Neutrophil (primary cell): Measurements from ENCODE around the gene APC.

Experiments
- H3K27ac ChIP-seq: fragments of 200-600 bp; sonication (generic); 2 replicates; pipeline ENCODE4 v1.5.1; 2016; ENCODE audit warnings: mild to moderate bottlenecking, moderate library complexity
- H3K27me3 ChIP-seq: fragments of 200-600 bp; sonication (generic); 2 replicates; pipeline ENCODE4 v1.6.0; 2016; ENCODE audit warnings: mild to moderate bottlenecking
- H3K36me3 ChIP-seq: fragments of 200-600 bp; sonication (generic); 2 replicates; pipeline ENCODE4 v1.5.1; 2017
- H3K4me1 ChIP-seq, 2 experiments: fragments of 200-600 bp in 1 of 2; sonication (generic) in 1 of 2; 1 replicate in 1 of 2; 2 replicates in 1 of 2; pipeline versions ENCODE4 v1.5.1 to v1.6.1; 2013 to 2016; ENCODE audit warnings: low read depth in 1 of 2, low read length in 1 of 2, mild to moderate bottlenecking in 1 of 2, moderate library complexity in 1 of 2; ENCODE audit not compliant: control insufficient read depth in 1 of 2, insufficient read depth in 1 of 2
- H3K4me3 ChIP-seq, 2 experiments: fragments of 200-600 bp in 1 of 2; sonication (generic) in 1 of 2; 1 replicate in 1 of 2; 2 replicates in 1 of 2; pipeline ENCODE4 v1.5.1; 2013 to 2016; ENCODE audit warnings: low read depth in 1 of 2, low read length in 1 of 2, mild to moderate bottlenecking in 1 of 2, moderate library complexity in 1 of 2
- H3K9me3 ChIP-seq: fragments of 200-600 bp; sonication (generic); 2 replicates; pipeline ENCODE4 v1.5.1; 2016
- CTCF ChIP-seq: fragments of 200-600 bp; sonication (generic); IDR thresholded peaks from 2 replicates; pipeline ENCODE4 v1.5.1; 2016; ENCODE audit warnings: antibody characterized with exemption

APC gene

DNA sequence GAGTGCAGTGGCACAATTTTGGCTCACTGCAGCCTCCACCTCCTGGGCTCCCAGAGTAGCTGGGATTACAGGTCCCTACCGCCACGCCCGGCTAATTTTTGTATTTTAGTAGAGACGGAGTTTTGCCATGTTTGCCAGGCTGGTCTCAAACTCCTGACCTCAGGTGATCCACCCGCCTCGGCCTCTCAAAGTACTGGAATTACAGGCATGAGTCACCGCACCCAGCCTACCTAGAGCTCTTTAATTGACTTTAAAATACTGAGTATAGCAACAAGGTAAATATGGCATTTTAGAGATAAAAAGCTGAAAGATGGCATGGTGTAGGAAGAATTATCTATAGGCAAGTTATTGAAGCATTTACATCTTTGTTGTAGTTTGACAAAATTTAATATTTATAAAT lies 21.0 kb downstream of the APC start:
- H3K27ac ChIP-seq: no peak overlapping the region
- H3K9me3 ChIP-seq: no peaks in the 10 kb centered on the region
- TF ChIP-seq CTCF: no peak
- H3K4me3 ChIP-seq: no peak overlapping the region
- peaks cover 40% of the 10 kb centered on the region for H3K36me3 ChIP-seq
- no peaks in the 10 kb centered on the region for H3K4me1 ChIP-seq
- H3K27me3 ChIP-seq: no peaks in the 10 kb centered on the region

GRCh38 chr5:112762113-112762810 lies 24.6 kb downstream of the APC start:
- H3K9me3 ChIP-seq: no peaks in the 10 kb centered on the region
- no peak overlapping the region for H3K27ac ChIP-seq
- H3K4me3 ChIP-seq: no peak overlapping the region
- no peak for TF ChIP-seq CTCF
- no peaks in the 10 kb centered on the region for H3K27me3 ChIP-seq
- no peaks in the 10 kb centered on the region for H3K4me1 ChIP-seq
- peaks cover 39% of the 10 kb centered on the region for H3K36me3 ChIP-seq

DNA sequence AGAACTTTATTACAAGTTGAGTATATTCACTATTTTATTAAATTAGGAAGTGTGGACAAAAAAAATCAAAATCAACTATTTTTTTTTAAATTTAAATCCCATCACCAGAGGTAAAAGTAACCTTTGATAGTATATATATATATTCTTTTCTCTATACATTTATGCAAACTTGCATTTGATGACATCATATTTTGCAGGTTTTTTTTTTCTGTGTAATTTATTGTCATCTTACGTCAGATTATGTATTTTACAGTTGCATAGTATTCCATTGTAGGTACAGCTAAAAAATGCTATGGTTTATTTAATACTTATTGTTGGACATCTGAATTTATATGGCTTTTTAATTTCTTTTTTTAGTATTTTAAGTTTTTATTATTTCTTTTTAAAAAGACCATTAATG lies 25.5 kb downstream of the APC start:
- H3K4me1 ChIP-seq: no peaks in the 10 kb centered on the region
- no peak overlapping the region for H3K27ac ChIP-seq
- no peaks in the 10 kb centered on the region for H3K9me3 ChIP-seq
- no peaks in the 10 kb centered on the region for H3K27me3 ChIP-seq
- peaks cover 45% of the 10 kb centered on the region for H3K36me3 ChIP-seq
- H3K4me3 ChIP-seq: no peak overlapping the region
- TF ChIP-seq CTCF: no peak

- Histone ChIP-seq H3K4me3 (no peak overlapping the region), H3K27me3 (no peaks in the 10 kb centered on the region), H3K4me1 (no peaks in the 10 kb centered on the region), H3K36me3 (peaks cover 84% of the 10 kb centered on the region), H3K9me3 (no peaks in the 10 kb centered on the region), H3K27ac (no peak overlapping the region)
- TF ChIP-seq CTCF: no peak
Measured at GRCh38 chr5:112772124-112772523, 34.4 kb downstream of the APC start.

DNA sequence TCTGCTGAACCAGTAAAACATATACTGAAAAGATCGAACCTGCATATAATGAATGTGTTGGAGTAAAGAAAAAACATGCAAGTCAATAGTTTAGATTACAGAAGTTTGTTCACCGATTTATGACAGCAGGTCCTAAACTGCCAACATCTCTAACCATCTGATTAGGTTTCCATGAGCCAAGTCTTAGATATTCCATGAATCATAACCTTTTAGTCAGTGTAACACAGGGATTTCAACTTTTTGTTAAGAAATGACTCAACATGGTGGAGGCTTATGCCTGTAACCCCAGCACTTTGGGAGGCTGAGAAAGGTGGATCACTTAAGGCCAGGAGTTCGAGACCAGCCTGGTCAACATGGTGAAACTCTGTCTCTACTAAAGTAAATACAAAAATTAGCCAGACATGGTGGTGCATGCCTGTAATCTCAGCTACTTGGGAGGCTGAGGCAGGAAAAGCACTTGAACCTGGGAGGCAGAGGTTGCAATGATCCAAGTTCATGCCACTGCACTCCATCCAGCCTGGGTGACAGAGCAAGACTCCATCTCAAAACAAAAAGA lies 38.7 kb downstream of the APC start:
- Histone ChIP-seq H3K27ac (no peak overlapping the region), H3K36me3 (peaks cover 80% of the 10 kb centered on the region), H3K4me3 (no peak overlapping the region), H3K4me1 (no peaks in the 10 kb centered on the region), H3K27me3 (no peaks in the 10 kb centered on the region), H3K9me3 (no peaks in the 10 kb centered on the region)
- no peak for TF ChIP-seq CTCF
